ENCODE results near the gene SART3. TPM values are rescaled to one million over a fixed set of nuclear protein-coding genes. Genes with fewer than 3 reads are reported as not detected.

Gene SART3
- total and polyA plus RNA-seq, 10 of the 15 experiments (the other 5 are each of a cell fraction or from before 2014, with no cell fraction given), result 8.8 to 179 (median 54.9) TPM

DNA sequence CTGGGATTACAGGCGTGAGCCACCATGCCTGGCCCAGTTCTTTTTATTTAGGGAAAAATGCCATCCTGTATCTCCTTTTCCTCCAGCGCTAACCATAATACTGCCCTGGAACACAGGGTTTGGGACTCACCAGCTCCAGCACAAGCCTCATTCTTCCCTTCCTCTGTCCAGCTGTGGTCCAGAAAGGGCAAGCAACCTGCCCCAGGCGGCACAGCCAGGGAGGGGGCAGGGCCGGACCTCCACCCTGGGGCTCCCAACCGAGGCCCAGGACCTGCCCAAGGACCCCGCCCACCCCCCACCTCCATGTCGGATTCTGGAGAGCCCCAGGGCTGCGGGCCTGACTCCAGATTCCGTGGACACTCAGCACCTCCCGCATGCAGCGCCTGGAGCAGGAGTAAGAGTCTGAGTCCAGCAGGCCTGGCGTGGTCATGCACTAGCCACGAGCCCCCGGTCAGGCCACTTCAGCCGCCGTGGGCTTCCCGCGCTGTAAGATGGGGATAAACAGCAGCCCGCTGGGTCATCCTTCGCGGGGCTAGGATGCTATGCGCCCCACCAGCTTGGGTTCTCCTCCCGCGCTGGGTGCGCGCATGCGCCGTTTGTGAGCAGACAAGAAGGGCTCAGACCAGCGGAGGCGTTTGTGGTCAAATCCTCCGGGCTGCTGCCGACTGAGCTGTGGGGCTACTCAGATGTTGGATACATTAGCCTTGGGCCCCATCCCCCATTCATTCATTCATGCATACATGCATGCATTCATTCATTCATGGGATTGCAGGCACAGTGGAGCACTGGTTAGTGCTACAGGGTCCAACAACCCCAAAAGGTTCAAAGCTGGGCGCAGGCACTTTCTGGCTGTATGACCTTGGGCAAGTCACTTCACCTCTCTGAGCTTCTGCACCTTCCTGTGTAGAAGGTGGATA is 20.6 kb upstream of the SART3 start:
- no peak for TF ChIP-seq RCOR1 (conservative IDR thresholded peaks at IDR 0.05; ENCODE audit: low read depth, low read length)
- peak; percentile 52; the same call in 1 of the 2 replicates for TF ChIP-seq ZNF24 (IDR thresholded peaks at IDR 0.05)
- RAD21 ChIA-PET (ENCODE audit: unreplicated experiment), result no interaction called here
- Histone ChIP-seq H3K36me3 (ENCODE audit: control insufficient read depth in 2 of 2, insufficient read depth in 2 of 2, low read length in 1 of 2) (no peaks in the 10 kb centered on the region), H3K9ac (ENCODE audit: control insufficient read depth, insufficient read depth, low read length) (no peak overlapping the region), H3K4me1 (ENCODE audit: control insufficient read depth, insufficient read depth, low read length) (peaks cover 2% of the 10 kb centered on the region), H2AFZ (ENCODE audit: control insufficient read depth, low read depth, low read length) (no peak overlapping the region), H4K20me1 (ENCODE audit: control insufficient read depth, insufficient read depth) (no peaks in the 10 kb centered on the region), H3K9me3 (replicated peaks; ENCODE audit: control insufficient read depth, insufficient read depth, low read length) (no peaks in the 10 kb centered on the region; the same call in 2 of the 3 replicates), H3K27me3 (replicated peaks in 1 of 2; ENCODE audit: control insufficient read depth in 2 of 2, insufficient read depth in 2 of 2, low read length in 1 of 2) (no peaks in the 10 kb centered on the region), H3K79me2 (ENCODE audit: control insufficient read depth, insufficient read depth, low read length) (no peaks in the 10 kb centered on the region), H3K4me2 (ENCODE audit: control insufficient read depth, insufficient read depth) (no peak overlapping the region), H3K4me3 (no peak overlapping the region), H3K27ac (ENCODE audit: control insufficient read depth, insufficient read depth) (no peak overlapping the region)
- ATAC-seq (no peak), FAIRE-seq (no peak), DNase-seq (ENCODE audit: low read depth, low spot score) (no peak)
- in situ Hi-C loops (cut with MboI) (no loop called here), intact Hi-C loops (cut with micrococcal nuclease; ENCODE audit: unreplicated experiment) (no loop called here)
- 74% methylated on average over 33 of the region's 33 CpGs for WGBS (ENCODE audit: insufficient coverage, insufficient replicate concordance, low lambda C conversion rate, missing lambda C conversion rate)
- SMC1A ChIA-PET (ENCODE audit: uncharacterized antibody, unreplicated experiment), result interaction anchor here (0.7 kb wide), 1 partner anchor 34 kb away, joined by 4 read pairs; no protein-coding TSS in a partner anchor
- POLR2A ChIA-PET, result no interaction called here
- CTCF ChIA-PET, result interaction anchor here (1.9 kb wide), 1 partner anchor 36 kb away, joined by 5 read pairs; no protein-coding TSS in a partner anchor
- no TSS peak for BruUV-seq (replicated peaks)

DNA sequence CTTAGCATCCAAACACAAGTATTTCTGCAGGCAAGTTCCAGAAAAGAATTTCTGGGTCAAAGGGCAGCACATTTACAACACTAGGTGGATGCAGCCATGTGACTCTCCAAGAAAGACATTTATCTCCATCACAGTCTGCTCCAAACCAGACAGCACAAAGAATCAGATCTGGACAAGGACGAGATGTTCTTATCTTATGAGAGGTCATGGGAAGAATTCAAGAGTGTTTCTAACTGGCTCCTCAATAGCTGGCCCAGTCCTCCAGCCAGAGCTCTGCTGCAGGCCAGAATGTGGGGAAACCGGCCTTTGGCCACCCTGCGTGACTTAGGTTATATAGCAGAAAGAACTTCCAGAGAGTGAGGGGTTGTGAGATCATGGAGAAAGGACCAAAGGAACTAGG is 19.6 kb upstream of the SART3 start:
- Histone ChIP-seq H3K27me3 (replicated peaks in 1 of 2; ENCODE audit: control insufficient read depth in 2 of 2, insufficient read depth in 2 of 2, low read length in 1 of 2) (no peaks in the 10 kb centered on the region), H3K36me3 (ENCODE audit: control insufficient read depth in 2 of 2, insufficient read depth in 2 of 2, low read length in 1 of 2) (no peaks in the 10 kb centered on the region), H3K4me3 (no peak overlapping the region), H3K9me3 (replicated peaks; ENCODE audit: control insufficient read depth, insufficient read depth, low read length) (no peaks in the 10 kb centered on the region; the same call in 2 of the 3 replicates), H4K20me1 (ENCODE audit: control insufficient read depth, insufficient read depth) (no peaks in the 10 kb centered on the region), H3K79me2 (ENCODE audit: control insufficient read depth, insufficient read depth, low read length) (no peaks in the 10 kb centered on the region), H3K4me2 (ENCODE audit: control insufficient read depth, insufficient read depth) (no peak overlapping the region), H3K4me1 (ENCODE audit: control insufficient read depth, insufficient read depth, low read length) (peaks cover 10% of the 10 kb centered on the region), H3K27ac (ENCODE audit: control insufficient read depth, insufficient read depth) (no peak overlapping the region), H3K9ac (ENCODE audit: control insufficient read depth, insufficient read depth, low read length) (no peak overlapping the region), H2AFZ (ENCODE audit: control insufficient read depth, low read depth, low read length) (no peak overlapping the region)
- BruUV-seq (replicated peaks), result no TSS peak
- in situ Hi-C loops (cut with MboI), result no loop called here
- ChIA-PET RAD21 (ENCODE audit: unreplicated experiment) (no interaction called here), CTCF (interaction anchor here (1.6 kb wide), 1 partner anchor 37 kb away, joined by 6 read pairs; no protein-coding TSS in a partner anchor), POLR2A (no interaction called here), SMC1A (ENCODE audit: uncharacterized antibody, unreplicated experiment) (interaction anchor here (0.9 kb wide), 1 partner anchor 37 kb away, joined by 3 read pairs; no protein-coding TSS in a partner anchor)
- DNase-seq (ENCODE audit: low read depth, low spot score) (no peak), FAIRE-seq (no peak), ATAC-seq (no peak)
- 85% methylated on average over 3 of the region's 3 CpGs for WGBS (ENCODE audit: insufficient coverage, insufficient replicate concordance, low lambda C conversion rate, missing lambda C conversion rate)
- TF ChIP-seq, protein P1, sequence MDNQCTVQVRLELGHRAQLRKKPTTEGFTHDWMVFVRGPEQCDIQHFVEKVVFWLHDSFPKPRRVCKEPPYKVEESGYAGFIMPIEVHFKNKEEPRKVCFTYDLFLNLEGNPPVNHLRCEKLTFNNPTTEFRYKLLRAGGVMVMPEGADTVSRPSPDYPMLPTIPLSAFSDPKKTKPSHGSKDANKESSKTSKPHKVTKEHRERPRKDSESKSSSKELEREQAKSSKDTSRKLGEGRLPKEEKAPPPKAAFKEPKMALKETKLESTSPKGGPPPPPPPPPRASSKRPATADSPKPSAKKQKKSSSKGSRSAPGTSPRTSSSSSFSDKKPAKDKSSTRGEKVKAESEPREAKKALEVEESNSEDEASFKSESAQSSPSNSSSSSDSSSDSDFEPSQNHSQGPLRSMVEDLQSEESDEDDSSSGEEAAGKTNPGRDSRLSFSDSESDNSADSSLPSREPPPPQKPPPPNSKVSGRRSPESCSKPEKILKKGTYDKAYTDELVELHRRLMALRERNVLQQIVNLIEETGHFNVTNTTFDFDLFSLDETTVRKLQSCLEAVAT (IDR thresholded peaks at IDR 0.05), result no peak
- TF ChIP-seq, protein P2, sequence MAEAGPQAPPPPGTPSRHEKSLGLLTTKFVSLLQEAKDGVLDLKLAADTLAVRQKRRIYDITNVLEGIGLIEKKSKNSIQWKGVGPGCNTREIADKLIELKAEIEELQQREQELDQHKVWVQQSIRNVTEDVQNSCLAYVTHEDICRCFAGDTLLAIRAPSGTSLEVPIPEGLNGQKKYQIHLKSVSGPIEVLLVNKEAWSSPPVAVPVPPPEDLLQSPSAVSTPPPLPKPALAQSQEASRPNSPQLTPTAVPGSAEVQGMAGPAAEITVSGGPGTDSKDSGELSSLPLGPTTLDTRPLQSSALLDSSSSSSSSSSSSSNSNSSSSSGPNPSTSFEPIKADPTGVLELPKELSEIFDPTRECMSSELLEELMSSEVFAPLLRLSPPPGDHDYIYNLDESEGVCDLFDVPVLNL (IDR thresholded peaks at IDR 0.05; ENCODE audit: low read depth, low read length), result no peak
- TF ChIP-seq, protein P3, sequence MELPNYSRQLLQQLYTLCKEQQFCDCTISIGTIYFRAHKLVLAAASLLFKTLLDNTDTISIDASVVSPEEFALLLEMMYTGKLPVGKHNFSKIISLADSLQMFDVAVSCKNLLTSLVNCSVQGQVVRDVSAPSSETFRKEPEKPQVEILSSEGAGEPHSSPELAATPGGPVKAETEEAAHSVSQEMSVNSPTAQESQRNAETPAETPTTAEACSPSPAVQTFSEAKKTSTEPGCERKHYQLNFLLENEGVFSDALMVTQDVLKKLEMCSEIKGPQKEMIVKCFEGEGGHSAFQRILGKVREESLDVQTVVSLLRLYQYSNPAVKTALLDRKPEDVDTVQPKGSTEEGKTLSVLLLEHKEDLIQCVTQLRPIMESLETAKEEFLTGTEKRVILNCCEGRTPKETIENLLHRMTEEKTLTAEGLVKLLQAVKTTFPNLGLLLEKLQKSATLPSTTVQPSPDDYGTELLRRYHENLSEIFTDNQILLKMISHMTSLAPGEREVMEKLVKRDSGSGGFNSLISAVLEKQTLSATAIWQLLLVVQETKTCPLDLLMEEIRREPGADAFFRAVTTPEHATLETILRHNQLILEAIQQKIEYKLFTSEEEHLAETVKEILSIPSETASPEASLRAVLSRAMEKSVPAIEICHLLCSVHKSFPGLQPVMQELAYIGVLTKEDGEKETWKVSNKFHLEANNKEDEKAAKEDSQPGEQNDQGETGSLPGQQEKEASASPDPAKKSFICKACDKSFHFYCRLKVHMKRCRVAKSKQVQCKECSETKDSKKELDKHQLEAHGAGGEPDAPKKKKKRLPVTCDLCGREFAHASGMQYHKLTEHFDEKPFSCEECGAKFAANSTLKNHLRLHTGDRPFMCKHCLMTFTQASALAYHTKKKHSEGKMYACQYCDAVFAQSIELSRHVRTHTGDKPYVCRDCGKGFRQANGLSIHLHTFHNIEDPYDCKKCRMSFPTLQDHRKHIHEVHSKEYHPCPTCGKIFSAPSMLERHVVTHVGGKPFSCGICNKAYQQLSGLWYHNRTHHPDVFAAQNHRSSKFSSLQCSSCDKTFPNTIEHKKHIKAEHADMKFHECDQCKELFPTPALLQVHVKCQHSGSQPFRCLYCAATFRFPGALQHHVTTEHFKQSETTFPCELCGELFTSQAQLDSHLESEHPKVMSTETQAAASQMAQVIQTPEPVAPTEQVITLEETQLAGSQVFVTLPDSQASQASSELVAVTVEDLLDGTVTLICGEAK (IDR thresholded peaks at IDR 0.05; ENCODE audit: borderline replicate concordance), result no peak
- TF ChIP-seq ZZZ3 (IDR thresholded peaks at IDR 0.05; ENCODE audit: control insufficient read depth, insufficient read length, low read depth) (no peak), EZH2 (IDR thresholded peaks at IDR 0.05; ENCODE audit: borderline replicate concordance, control insufficient read depth, low read depth, low read length) (no peak), SP1 (IDR thresholded peaks at IDR 0.05; ENCODE audit: low read depth, low read length) (no peak)
- intact Hi-C loops (cut with micrococcal nuclease; ENCODE audit: unreplicated experiment), result no loop called here

All from GM12878 (cell line).